K562 (cell line): ENCODE measurements around the gene METAP1D. TPM values are rescaled to one million over a fixed set of nuclear protein-coding genes. Genes with fewer than 3 reads are reported as not detected.

ENCODE experiments used
- ATF3 ChIP-seq, 2 experiments: fragments of 450-650 bp in 1 of 2; sonication (generic) in 1 of 2; formaldehyde crosslinking in 1 of 2; IDR thresholded peaks in 1 of 2; conservative IDR thresholded peaks in 1 of 2; 2 replicates each; pipeline versions ENCODE4 v1.6.1 to v1.8.1; 2016 to 2023; ENCODE audit warnings: mild to moderate bottlenecking in 2 of 2, moderate library complexity in 2 of 2, inconsistent platforms in 1 of 2, missing genetic modification reagents in 1 of 2
- IRF2 ChIP-seq: sonication (generic); formaldehyde crosslinking; IDR thresholded peaks from 2 replicates; pipeline ENCODE4 v1.8.1; 2022; ENCODE audit warnings: mild to moderate bottlenecking, missing genetic modification reagents
- KAT7 ChIP-seq: sonication (generic); formaldehyde crosslinking; IDR thresholded peaks from 2 replicates; pipeline ENCODE4 v1.8.0; 2022; ENCODE audit warnings: missing genetic modification reagents, mild to moderate bottlenecking, borderline replicate concordance
- NBN ChIP-seq: fragments of 450-650 bp; IDR thresholded peaks from 2 replicates; pipeline ENCODE4 v1.6.1; 2016; ENCODE audit warnings: low read depth, mild to moderate bottlenecking
- PHF8 ChIP-seq: fragments of 200-600 bp; sonication (generic); IDR thresholded peaks from 2 replicates; pipeline ENCODE4 v1.6.1; 2012; ENCODE audit warnings: mixed run types, mild to moderate bottlenecking, inconsistent platforms, low read length, moderate library complexity, borderline replicate concordance
- ZBTB8A ChIP-seq: fragments of 450-650 bp; IDR thresholded peaks from 2 replicates; pipeline ENCODE4 v1.6.1; 2018; ENCODE audit warnings: mild to moderate bottlenecking, moderate library complexity; ENCODE audit not compliant: partially characterized antibody
- ZKSCAN3 ChIP-seq: fragments of 250-450 bp; sonication (Bioruptor Pico); IDR thresholded peaks from 2 replicates; pipeline ENCODE4 v1.4.0; 2020
- ZNF518B ChIP-seq: fragments of 250-450 bp; sonication (Bioruptor Pico); IDR thresholded peaks from 2 replicates; pipeline ENCODE4 v1.5.0; 2021; ENCODE audit warnings: mild to moderate bottlenecking, moderate library complexity
- ZNF592 ChIP-seq: fragments of 450-650 bp; IDR thresholded peaks from 2 replicates; pipeline ENCODE4 v1.6.1; 2017; ENCODE audit warnings: antibody characterized with exemption, mild to moderate bottlenecking
- polyA plus RNA-seq, 8 experiments: library from polyadenylated mRNA; depleted of rRNA in 4 of 8; stranded (reverse) in 5 of 8; unstranded in 3 of 8; fragments of >200 nt; fragmentation: Nextera tagmentation in 2 of 8; fragmentation: Illumina TruSeq in 1 of 8; extraction: Ambion mirVana in 2 of 8; extraction: Trizol in 1 of 8; gene quantifications; 2 replicates each; pipeline versions ENCODE4 v1.2.1 to v1.2.3, GENCODE V29; 2011 to 2014; ENCODE audit warnings: inconsistent platforms in 1 of 8, missing spikeins in 1 of 8
- total RNA-seq, 7 experiments: library from RNA; depleted of rRNA in 6 of 7; stranded (reverse); fragments of >200 nt in 6 of 7; fragmentation: Illumina TruSeq in 2 of 7; extraction: Trizol in 2 of 7; gene quantifications; 2 replicates each; pipeline versions ENCODE4 v1.2.1 to v1.2.3, GENCODE V29; 2011 to 2021; ENCODE audit warnings: low replicate concordance in 1 of 7
- TF ChIP-seq, protein P1 (sequence below): sonication (generic); formaldehyde crosslinking; IDR thresholded peaks from 2 replicates; pipeline ENCODE4 v1.4.0; 2020; ENCODE audit warnings: mild to moderate bottlenecking, missing genetic modification reagents
- TF ChIP-seq, protein P2 (sequence below): fragments of 450-650 bp; conservative IDR thresholded peaks from 2 replicates; pipeline ENCODE4 v1.6.1; 2016; ENCODE audit warnings: missing genetic modification characterization, low read depth, mild to moderate bottlenecking, control low read depth, missing compliant biosample characterization

METAP1D gene
- total and polyA plus RNA-seq, 9 of the 15 experiments (the other 6 are each of a cell fraction or from before 2014, with no cell fraction given), result 8.0 to 23.4 (median 15.7) TPM

DNA sequence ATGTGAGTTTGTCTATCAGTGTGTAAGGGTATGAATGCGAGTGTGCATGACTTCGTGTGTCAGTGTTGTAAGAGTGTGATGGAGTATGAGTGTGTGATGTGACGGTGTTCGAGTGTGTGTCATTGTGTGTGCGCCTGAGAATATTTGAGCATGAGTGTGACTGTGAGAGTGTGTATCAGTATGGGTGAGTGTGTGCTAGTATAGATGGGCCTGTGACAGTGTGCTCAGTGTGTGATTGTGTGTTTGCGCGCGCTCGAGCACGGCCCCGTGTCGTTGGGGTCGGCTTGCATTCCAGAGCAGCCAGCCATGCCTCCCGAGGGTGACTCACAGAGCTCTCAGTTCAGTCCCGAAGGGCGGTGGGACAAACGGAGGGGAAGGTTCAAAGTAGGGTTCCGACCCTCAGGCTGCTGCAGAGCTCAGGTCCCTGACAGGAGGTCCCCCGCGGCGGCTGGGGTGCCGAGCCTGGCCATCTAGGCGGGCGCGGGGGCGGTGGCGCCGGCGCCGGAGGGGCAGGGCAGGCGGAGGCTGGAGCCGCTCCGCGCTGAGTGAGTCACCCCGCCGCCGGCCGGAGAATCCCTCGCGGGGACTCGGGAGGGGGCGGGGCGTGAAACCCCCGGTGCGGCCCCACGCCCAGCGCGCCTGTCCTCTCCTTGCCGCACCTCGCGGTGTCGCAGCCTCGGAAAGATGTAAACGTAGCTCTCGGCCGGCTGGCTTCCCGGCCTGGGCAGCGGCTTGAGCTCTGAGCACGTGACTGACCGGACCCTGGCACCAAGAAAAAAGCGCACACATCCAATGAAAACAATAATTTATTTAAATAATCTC is 99.1 kb downstream of the METAP1D start (continued):
- TF ChIP-seq ZNF592 (peak; percentile 89), ZBTB8A (no peak), ZNF518B (CRISPR knock-in tag) (no peak), ZKSCAN3 (CRISPR knock-in tag) (no peak), KAT7 (CRISPR knock-in tag) (0 out of 2 replicates have a peak, but pooled peaks have one; percentile 51), PHF8 (peak; percentile 63; the same call in 1 of the 2 replicates), NBN (peak; percentile 58), IRF2 (CRISPR knock-in tag) (no peak), ATF3 (IDR thresholded peaks at IDR 0.05) (peak; percentile 82), ATF3 (CRISPR knock-in tag; conservative IDR thresholded peaks at IDR 0.05) (peak; percentile 92)
- TF ChIP-seq, protein P1, sequence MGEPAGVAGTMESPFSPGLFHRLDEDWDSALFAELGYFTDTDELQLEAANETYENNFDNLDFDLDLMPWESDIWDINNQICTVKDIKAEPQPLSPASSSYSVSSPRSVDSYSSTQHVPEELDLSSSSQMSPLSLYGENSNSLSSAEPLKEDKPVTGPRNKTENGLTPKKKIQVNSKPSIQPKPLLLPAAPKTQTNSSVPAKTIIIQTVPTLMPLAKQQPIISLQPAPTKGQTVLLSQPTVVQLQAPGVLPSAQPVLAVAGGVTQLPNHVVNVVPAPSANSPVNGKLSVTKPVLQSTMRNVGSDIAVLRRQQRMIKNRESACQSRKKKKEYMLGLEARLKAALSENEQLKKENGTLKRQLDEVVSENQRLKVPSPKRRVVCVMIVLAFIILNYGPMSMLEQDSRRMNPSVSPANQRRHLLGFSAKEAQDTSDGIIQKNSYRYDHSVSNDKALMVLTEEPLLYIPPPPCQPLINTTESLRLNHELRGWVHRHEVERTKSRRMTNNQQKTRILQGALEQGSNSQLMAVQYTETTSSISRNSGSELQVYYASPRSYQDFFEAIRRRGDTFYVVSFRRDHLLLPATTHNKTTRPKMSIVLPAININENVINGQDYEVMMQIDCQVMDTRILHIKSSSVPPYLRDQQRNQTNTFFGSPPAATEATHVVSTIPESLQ (CRISPR knock-in tag), result peak; percentile 83; the same call in 1 of the 2 replicates
- TF ChIP-seq, protein P2, sequence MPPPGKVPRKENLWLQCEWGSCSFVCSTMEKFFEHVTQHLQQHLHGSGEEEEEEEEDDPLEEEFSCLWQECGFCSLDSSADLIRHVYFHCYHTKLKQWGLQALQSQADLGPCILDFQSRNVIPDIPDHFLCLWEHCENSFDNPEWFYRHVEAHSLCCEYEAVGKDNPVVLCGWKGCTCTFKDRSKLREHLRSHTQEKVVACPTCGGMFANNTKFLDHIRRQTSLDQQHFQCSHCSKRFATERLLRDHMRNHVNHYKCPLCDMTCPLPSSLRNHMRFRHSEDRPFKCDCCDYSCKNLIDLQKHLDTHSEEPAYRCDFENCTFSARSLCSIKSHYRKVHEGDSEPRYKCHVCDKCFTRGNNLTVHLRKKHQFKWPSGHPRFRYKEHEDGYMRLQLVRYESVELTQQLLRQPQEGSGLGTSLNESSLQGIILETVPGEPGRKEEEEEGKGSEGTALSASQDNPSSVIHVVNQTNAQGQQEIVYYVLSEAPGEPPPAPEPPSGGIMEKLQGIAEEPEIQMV, result no peak
